GM12892 (cell line): ENCODE results near the gene RBFOX1.

Experiments used
- DNase-seq: peaks from one replicate; pipeline ENCODE4 v3.0.0; 2011; ENCODE audit not compliant: insufficient read length
- FAIRE-seq: peaks from 2 replicates; lab custom pipeline; 2011; peaks lifted over from hg19 to GRCh38; lab: Jason Lieb, UNC
- POLR2A ChIP-seq: IDR thresholded peaks from 2 replicates; pipeline ENCODE4 v1.6.1; 2011; ENCODE audit warnings: low read depth, low read length, control low read depth
- POLR2AphosphoS5 ChIP-seq: IDR thresholded peaks from 2 replicates; pipeline ENCODE4 v1.6.1; 2011; ENCODE audit warnings: low read depth, low read length, control low read depth
- TAF1 ChIP-seq: IDR thresholded peaks from 2 replicates; pipeline ENCODE4 v1.6.1; 2011; ENCODE audit warnings: low read depth, mild to moderate bottlenecking, control low read depth, low read length, borderline replicate concordance

The RBFOX1 gene

DNA sequence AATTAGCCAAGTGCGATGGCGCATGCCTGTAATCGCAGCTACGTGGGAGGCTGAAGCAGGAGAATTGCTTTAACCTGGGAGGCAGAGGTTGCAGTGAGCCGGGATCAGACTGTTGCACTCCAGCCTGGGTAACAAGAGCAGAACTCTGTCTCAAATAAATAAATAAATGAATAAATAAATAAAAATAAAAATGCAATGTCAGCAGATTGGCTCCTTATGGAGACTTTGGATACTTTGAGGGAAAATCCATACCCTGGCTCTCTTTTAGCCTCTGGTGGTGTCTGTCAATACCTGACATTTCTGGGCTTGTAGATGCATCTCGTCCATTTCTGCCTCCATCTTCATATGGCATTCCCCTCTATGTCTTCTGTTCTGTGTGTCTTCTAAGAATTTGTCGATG is 66.7 kb downstream of the RBFOX1 start:
- FAIRE-seq = no peak
- TF ChIP-seq POLR2A = no peak
- no peak for TF ChIP-seq TAF1
- TF ChIP-seq POLR2AphosphoS5 = no peak

GRCh38 chr16:7400117-7400890 is 67.7 kb downstream of the RBFOX1 start:
- no peak for TF ChIP-seq TAF1
- no peak for TF ChIP-seq POLR2A
- TF ChIP-seq POLR2AphosphoS5 = no peak
- DNase-seq = no peak
- FAIRE-seq = no peak

More for the DNA sequence above, 66.7 kb downstream of the RBFOX1 start:
- no peak for DNase-seq

- no peak for FAIRE-seq
- TF ChIP-seq POLR2AphosphoS5 (no peak), TAF1 (no peak), POLR2A (no peak)
- DNase-seq = no peak
These were observed 71.6 kb downstream of the RBFOX1 start for GRCh38 chr16:7404217-7404616.

- FAIRE-seq = no peak
- TF ChIP-seq POLR2AphosphoS5 (no peak), POLR2A (no peak), TAF1 (no peak)
- no peak for DNase-seq
These were observed 72.5 kb downstream of the RBFOX1 start for GRCh38 chr16:7405166-7405565.

DNA sequence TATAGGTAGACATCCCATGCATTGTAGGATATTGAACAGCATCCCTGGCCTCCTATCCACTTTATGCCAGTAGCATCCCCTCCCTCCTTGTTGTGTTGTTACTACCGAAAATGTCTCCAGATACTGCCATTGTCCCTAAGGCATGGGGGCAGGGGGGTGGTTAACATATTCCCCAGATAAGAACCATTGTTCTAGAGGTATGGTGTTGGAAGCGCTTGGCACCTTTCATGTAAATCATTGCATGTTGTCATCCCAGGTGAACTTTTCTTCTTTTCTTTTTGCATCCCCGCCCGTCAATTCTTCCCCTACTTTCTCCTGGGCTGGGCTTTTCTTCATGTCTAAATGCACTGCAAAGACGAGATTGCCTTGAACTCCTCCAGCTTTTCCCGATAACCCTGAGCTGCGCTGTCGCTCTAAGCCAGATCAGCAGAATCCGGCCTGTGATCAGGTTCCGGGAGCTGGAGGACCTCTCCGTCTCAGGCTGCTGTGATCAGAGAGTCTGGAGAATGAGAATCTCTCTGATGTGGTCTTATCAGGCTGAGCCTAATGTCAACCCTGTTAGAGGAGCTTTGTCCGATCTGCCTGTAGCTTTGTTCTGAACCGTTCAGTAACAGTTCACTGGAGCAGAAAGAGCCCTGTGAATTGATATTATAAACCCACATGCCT is 76.2 kb downstream of the RBFOX1 start:
- TF ChIP-seq POLR2A = no peak
- TF ChIP-seq TAF1 = no peak
- no peak for TF ChIP-seq POLR2AphosphoS5
- no peak for FAIRE-seq
- no peak for DNase-seq

- no peak for FAIRE-seq
These were observed 86.8 kb downstream of the RBFOX1 start for GRCh38 chr16:7419441-7419840.

GRCh38 chr16:7420079-7420478 is 87.4 kb downstream of the RBFOX1 start:
- TF ChIP-seq TAF1 = no peak
- TF ChIP-seq POLR2AphosphoS5 = no peak
- DNase-seq (no peak), FAIRE-seq (no peak)

More at GRCh38 chr16:7419441-7419840, 86.8 kb downstream of the RBFOX1 start:
- TF ChIP-seq POLR2AphosphoS5 = no peak
- TF ChIP-seq POLR2A = no peak
- TF ChIP-seq TAF1 = no peak
- DNase-seq = no peak

DNA sequence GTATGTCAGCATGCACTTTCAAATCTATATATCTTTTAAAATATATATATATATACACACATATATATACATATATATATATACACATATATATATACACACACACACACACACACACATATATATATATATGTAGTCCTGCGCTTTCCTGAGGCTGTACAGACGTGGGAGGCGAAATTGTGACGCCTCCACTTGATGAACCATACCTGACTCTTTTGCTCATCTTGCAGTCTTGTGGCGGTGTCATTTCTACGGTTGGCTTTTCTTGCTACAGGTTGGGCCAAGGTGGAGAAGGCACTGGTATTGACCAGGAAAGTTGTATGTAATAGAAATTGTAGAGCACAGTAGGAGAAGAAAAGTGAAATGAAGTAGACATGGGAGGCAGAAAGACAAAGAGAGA is 88.2 kb downstream of the RBFOX1 start:
- no peak for FAIRE-seq
- DNase-seq = no peak
- TF ChIP-seq POLR2AphosphoS5 (no peak), TAF1 (no peak), POLR2A (no peak)

DNA sequence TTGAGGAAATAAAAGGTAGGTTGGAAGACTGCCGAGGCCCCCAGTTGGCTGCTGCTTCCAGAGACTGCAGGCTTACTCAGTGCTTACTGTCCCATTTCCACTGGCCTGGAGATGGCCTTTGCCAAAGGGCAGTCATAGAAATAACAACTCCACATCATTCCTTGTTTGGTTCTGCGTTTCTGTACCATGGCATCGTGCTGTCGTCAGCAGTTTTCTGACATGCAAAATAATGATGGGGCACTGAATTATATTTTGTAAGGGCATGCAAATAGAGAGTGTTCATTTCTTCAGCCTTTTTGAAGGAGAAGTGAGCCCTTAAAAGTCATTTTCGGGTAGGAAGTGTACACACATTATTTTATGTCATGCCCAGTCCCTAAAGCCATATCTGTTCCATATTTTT is 88.9 kb downstream of the RBFOX1 start:
- TF ChIP-seq POLR2AphosphoS5 (no peak), POLR2A (no peak)
- FAIRE-seq (no peak), DNase-seq (no peak)

GRCh38 chr16:7422036-7422888 is 89.6 kb downstream of the RBFOX1 start:
- no peak for TF ChIP-seq TAF1
- no peak for TF ChIP-seq POLR2A
- TF ChIP-seq POLR2AphosphoS5 = no peak
- DNase-seq (no peak), FAIRE-seq (no peak)

DNA sequence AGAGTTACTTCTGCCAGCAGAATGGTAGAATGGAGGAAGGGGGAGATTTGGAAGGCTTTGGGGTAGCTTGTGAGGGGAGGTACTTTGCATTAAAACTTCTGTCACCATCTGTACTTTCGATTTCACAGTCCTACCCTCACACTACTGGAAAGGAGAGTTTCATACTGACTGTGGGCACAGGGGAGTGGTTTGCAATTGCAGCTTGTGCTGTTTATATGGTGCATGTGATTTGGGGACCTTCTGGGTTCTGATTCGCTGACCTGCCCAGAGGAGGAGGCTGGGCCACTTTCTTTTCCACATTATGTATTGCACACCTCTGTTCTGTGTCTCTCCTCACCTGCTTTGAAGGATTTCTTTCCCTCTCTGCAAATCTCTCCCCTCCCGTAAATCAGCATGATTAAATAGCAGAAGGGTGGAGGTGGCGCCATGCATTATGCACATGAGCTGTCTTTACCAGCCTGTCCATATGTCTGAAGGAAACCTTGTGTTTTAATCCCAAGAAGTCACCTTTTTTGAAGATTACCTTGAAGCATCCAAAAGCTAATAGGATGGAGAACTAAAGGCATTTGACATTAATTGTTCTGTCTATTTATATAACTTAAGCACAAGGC is 90.9 kb downstream of the RBFOX1 start:
- no peak for TF ChIP-seq POLR2AphosphoS5
- TF ChIP-seq POLR2A = no peak
- TF ChIP-seq TAF1 = no peak
- no peak for DNase-seq
- no peak for FAIRE-seq
